ENCODE measurements around the gene LINGO3.
"Not testable (repeated sequence)": the region's sequence is repeated elsewhere in the genome, so short reads cannot be mapped to it uniquely, and the experiment has no call there.

The LINGO3 gene, protein sequence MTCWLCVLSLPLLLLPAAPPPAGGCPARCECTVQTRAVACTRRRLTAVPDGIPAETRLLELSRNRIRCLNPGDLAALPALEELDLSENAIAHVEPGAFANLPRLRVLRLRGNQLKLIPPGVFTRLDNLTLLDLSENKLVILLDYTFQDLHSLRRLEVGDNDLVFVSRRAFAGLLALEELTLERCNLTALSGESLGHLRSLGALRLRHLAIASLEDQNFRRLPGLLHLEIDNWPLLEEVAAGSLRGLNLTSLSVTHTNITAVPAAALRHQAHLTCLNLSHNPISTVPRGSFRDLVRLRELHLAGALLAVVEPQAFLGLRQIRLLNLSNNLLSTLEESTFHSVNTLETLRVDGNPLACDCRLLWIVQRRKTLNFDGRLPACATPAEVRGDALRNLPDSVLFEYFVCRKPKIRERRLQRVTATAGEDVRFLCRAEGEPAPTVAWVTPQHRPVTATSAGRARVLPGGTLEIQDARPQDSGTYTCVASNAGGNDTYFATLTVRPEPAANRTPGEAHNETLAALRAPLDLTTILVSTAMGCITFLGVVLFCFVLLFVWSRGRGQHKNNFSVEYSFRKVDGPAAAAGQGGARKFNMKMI

DNA sequence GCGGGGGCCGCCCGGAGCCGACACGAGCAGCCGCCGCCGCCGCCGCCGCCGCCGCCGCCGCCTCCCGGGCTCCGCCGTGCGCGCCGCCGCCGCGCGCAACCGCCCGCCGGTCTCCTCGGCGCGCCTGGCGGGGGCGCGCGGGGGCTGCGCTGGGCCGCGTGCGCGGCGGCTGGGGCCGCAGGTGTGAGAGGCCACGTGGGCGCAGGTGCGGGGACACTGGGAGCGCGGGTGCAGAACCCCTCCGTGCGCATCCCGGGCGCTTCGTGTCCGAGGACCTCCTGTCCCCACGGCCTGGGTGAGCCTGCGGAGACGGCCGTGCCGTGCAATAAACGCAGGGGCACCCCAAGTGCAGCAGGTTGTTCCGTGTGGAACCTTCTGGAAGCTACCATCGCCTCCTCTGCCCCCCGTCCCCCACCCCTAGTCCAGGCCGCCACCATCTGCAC lies at the start of gene LINGO3:
TSS of gene LINGO3 (minus strand) at position 41 of the 443 bp plus-strand sequence. CDS start 16,378 bp downstream, outside the sequence.
- no peak for DNase-seq

GRCh38 chr19:2356036-2356646 lies 48.2 kb upstream of the LINGO3 start:
- DNase-seq = no peak

DNA sequence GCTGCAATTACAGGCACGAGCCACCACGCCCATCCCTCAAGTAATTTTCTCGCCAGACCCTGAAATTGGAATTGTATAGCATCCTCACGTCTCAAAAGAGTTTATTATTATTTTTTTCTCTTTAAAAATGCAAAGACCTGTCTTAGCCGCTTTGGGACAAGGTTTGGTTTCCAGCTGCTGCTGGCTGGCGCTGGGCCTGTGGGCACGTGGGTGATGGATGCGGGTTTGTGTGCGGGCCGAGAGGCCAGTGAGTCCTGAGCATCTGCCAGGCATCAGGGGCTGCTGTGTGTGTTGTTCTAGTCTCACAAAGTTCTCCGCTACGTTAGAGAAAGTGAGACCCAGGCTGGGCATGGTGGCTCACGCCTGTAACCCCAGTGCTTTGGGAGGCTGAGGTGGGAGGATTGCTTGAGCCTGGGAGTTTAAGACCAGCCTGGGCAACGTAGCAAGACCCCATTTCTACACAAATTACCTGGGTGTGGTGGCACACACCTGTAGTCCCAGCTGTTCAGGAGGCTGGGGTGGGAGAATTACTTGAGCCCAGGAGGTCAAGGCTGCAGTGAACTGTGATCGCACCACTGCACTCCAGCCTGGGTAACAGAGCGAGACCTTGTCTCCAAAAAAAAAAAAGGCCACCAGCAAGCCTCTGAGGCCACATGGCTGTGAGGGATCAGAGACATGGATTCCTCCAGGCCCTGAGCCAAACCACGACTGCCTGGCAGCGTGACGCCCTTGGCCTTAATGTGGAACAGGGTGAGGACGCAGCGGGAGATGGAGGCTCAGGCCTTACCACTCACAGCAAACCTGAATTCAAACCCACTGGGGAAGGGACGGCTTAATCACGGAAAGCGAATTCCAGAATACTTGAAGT lies 47.4 kb upstream of the LINGO3 start:
- DNase-seq = no peak

DNA sequence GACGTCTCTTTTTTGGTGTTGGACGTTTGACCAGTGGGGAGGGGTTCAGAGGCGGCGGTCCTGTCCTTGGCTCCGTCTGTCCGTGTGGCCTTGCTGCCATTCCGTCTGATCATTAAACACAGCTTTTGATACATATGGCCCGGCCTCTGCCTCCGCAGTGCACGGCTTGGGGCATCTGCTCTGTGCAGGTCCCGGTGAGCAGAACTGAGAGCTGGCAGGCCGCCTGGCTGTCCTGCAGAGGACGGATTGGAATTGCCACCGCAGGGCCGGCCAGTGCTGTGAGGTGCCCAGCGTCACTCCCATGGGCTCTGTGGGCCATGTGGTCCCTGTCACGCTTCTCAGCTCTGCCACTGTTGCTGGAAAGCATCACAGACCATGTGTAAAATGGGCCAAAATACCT lies 46.7 kb upstream of the LINGO3 start:
- DNase-seq = no peak

GRCh38 chr19:2353887-2354592 lies 46.1 kb upstream of the LINGO3 start:
- DNase-seq = no peak

DNA sequence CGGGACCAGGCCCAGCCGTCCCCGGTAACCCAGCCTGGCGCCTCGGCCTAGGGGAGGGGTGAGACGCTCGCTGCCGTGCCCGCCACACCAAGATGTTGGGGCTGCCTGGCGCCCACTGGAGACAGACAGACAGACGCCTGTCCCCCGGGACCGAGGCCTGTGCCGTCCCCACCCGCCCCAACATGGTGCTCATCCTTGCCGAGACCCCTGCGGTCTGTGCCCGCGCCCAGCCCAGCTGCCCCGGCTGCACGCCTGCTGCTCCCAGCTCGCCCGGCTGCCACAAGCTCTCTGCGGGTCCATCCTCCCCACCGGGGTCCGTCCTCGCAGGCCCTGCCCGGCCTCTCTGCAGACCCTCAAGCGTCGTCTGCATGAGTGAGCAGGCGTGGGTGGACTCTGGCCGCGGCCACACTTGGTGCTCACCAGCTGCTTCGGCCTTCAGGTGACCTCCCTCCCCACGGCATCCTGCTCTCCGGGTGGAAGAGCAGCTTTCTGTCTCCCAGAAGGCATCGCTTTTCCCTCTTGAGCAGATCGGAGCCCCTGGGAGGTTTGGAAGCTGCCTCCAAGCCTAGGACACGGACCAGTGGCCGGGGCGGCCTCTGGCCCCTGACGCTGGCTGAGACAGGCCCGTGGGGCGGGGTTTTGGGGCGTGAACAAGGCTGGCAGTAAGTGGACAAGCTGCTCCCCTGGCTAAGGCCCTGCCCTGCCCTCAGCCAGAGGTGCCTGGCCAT lies 45.4 kb upstream of the LINGO3 start:
- no peak for DNase-seq

- DNase-seq = no peak
These were observed 44.2 kb upstream of the LINGO3 start for GRCh38 chr19:2352121-2352520.

DNA sequence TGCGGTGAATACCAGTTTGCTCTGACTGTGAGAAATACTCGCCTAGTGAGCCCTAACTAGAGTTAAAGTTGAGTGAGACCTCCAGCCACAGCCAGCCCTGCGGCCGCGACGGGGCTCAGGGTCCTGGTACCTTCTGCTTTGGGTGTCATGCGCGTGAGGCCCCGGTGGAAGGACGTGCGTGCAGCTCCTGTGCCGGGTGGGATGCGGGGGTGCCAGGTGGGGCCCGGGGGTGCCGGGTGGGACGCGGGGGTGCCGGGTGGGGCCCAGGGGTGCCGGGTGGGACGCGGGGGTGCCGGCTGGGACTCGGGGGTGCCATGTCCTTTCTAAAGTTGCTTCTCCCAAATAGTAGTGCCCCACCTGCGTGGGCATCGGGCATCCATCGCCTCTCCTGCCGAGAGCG lies 43.6 kb upstream of the LINGO3 start:
- no peak for DNase-seq

- DNase-seq = no peak
These were observed 42.7 kb upstream of the LINGO3 start for GRCh38 chr19:2350656-2351055.

DNA sequence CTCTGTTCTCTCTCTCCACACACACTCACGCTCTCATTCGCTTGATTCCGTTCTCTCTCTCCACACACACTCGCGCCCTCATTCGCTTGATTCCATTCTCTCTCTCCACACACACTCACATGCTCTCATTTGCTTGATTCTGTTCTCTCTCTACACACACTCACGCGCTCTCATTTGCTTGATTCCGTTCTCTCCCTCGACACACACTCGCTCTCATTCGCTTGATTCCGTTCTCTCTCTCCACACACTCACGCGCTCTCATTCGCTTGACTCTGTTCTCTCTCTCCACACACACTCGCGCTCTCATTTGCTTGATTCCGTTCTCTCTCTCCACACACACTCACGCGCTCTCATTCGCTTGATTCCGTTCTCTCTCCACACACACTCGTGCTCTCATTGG lies 41.9 kb upstream of the LINGO3 start:
- DNase-seq = not testable (repeated sequence)

DNA sequence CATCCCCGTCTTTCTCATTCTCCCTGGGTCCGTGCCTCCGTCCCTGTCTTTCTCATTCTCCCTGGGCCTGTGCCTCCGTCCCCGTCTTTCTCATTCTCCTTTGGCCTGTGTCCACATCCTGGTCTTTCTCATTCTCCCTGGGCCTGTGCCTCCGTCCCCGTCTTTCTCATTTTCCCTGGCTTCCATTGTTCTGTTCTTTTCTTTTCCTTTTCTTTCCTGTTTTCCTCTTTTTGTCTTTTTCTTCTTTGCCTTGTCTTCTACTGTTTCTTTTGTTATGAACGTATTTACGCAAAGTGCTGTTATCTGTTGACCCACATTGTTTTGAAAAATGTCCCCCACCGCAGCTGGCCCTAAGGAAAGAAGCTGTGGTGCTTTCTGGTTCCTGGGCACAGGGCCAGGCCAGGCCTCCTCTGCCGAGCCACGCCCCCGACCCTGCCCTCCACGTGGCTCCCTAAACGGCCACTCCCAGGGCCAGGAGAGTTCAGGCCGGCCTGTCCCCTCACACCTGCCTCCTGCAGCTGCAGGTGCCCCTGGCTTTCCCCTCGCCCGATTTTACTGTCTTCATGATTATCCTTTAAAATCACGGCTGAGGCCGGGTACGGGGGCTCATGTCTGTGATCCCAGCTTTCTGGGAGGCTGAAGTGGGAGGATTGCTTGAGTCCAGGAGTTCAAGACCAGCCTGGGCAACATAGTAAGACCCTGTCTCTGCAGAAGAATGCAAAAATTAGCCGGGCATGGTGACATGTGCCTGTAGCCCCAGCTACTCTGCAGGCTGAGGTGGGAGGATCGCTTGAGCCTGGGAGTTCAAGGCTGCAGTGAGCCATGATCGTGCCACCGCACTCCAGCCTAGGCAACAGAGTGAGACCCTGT lies 38.1 kb upstream of the LINGO3 start:
- DNase-seq = no peak

DNA sequence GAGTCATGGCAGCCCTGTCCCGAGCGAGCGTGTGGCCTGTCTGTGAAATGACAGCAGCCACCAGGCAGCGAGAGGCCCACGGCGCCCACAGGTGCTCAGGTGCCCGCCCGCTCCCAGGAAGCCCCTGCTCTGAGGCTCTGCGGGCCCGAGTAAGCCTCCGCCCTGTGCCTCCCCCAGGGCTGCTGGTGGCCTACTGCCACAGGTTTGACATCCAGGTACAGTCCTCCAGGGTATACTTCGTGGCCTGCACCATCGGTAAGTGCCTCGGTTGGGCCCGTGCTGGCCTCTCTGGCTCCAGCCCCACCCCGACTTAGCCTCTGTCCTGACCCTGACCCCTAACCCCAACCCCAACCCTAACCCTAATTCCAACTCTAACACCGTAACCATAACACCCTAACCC lies 37.1 kb upstream of the LINGO3 start:
- DNase-seq = no peak

GRCh38 chr19:2344381-2344870 lies 36.5 kb upstream of the LINGO3 start:
- no peak for DNase-seq

- no peak for DNase-seq
These were observed 35.5 kb upstream of the LINGO3 start for GRCh38 chr19:2343289-2343982.

DNA sequence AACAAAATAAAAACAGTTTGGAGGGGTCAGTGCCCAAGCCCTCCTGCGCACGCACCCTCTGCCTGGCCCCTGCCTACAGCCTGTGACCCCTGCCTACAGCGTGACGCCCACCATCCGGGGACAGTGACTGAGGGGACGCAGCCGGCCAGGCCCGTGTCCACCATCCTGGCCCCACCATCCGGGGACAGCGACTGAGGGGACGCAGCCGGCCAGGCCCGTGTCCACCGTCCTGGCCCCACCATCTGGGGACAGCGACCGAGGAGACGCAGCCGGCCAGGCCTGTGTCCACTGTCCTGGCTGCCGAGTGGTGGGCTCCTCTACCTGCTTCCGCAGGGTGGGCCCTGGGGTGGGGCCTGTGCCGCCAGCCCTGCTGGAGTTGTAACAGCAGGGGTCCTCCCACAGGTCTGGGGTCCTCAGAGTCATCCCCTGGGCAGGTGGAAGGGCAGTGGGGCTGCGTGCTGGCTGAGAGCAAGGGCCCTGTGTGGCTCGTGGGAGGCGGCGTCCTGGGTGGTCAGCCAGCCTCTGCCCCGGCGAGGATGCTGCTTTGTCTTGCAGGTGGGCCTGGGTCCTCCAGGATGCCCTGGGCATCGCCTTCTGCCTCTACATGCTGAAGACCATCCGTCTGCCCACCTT lies 34.8 kb upstream of the LINGO3 start:
- no peak for DNase-seq

DNA sequence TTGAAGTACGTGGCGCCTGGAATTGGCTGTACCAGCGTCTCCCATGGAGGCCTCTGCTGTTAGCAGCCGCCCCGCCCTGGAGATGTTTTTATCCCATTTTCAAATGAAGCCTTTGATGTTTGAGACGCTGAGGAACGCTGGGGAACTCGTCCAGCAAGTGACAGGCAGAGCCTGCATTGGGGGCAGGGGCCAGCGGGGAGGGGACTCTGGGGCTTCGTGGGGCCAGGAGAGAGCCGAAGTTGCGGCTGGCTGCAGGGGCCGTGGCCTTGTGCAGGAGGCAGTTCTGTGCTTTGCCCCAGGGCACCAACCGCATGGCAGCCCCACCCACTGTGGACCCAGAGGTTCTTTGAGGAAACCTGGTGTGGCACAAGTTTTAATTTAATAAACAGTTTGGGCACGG lies 34.0 kb upstream of the LINGO3 start:
- DNase-seq = no peak

DNA sequence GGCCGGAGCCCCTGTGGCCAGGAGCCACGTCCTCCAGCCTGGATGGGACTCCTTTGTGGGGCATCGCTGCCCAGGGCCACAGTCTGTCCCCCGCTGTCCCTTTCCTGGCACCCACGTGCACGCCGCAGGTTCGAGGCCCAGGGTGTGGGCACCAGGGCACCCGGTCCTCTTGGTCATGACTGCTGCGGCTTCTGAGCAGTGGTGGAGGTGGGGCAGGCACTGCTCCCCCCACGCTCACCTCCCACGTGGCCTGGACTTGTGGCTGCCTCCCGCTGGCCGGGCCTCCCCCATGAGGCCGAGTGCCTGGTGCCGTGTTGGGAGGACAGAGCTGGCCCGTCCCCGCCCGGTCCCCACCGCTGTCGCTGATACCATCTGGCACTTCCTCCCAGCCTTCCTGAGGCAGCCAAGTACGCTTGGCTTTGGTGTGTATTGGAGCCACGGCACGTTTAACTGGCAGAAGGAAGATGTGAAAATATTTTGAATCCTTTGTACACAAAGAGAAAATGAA lies 33.3 kb upstream of the LINGO3 start:
- no peak for DNase-seq

DNA sequence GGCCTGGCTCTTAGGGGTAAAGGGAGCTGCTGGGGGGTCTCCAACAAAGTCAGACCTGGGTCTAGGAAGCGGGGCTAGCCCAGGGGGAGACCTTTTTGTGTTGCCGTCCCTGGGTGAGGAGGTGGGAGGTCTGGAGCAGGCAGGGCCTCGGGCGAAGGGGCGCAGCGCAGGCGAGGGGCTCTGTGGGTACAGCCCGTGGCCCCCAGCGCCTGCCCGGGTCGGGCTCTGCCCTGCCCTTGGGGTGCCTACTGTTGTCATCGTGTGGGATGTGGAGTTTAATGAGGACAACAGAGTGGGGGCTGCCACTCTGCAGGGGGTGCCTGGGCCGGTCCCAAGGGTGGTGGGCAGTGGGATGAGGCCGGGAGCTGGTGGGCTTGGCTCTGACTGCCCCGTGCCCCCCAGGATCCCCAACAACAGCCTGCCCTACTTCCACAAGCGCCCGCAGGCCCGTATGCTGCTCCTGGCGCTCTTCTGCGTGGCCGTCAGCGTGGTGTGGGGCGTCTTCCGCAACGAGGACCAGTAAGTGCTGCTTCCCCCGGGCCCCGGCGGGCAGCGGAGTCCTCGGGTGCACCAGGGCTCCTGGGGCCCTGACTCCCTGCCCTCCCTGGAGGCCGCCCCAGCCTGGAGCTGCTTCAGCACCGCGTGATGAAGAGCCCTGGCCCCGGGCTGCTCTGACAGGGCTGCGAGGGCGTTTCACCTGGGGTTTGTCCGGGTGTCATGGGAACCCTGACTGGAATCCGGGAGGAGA lies 32.7 kb upstream of the LINGO3 start:
- no peak for DNase-seq

Data from NCI-H446 treated with DMSO at 0.1 percent for 48 hours (cell line).